ENCODE results near the gene CCDC88B.
A peak's percentile ranks its signal among the peaks of the same experiment; 100 is the strongest.

Gene CCDC88B

GRCh38 chr11:64358907-64359711, 19.1 kb downstream of the CCDC88B start, which contains the start of gene RPS6KA4:
RPS6KA4 (plus strand) TSS chr11:64359162; CDS start chr11:64359236, 74 bp downstream.
- H3K36me3 ChIP-seq (ENCODE audit: control insufficient read depth, insufficient read depth, low read length) = peaks cover 32% of the 10 kb centered on the region
- peak within 1 kb of the TSS; percentile 69 for H3K9ac ChIP-seq (ENCODE audit: low read depth, low read length)
- H3K9me3 ChIP-seq (ENCODE audit: control insufficient read depth, insufficient read depth, low read length) = no peaks in the 10 kb centered on the region
- H3K4me3 ChIP-seq (ENCODE audit: low read depth, low read length) = peak within 1 kb of the TSS; percentile 81
- H3K4me1 ChIP-seq (ENCODE audit: control insufficient read depth, insufficient read depth, low read length) = peaks cover 21% of the 10 kb centered on the region
- H3K27ac ChIP-seq (ENCODE audit: low read depth, low read length) = peak within 1 kb of the TSS; percentile 57
- H3K27me3 ChIP-seq (ENCODE audit: control insufficient read depth, insufficient read depth, low read length) = no peaks in the 10 kb centered on the region

- Histone ChIP-seq H3K9ac (ENCODE audit: low read depth, low read length) (no peak overlapping the region), H3K27ac (ENCODE audit: low read depth, low read length) (no peak overlapping the region), H3K27me3 (ENCODE audit: control insufficient read depth, insufficient read depth, low read length) (no peaks in the 10 kb centered on the region), H3K36me3 (ENCODE audit: control insufficient read depth, insufficient read depth, low read length) (peaks cover 35% of the 10 kb centered on the region), H3K4me3 (ENCODE audit: low read depth, low read length) (peak overlapping the region; percentile 81), H3K4me1 (ENCODE audit: control insufficient read depth, insufficient read depth, low read length) (peaks cover 21% of the 10 kb centered on the region), H3K9me3 (ENCODE audit: control insufficient read depth, insufficient read depth, low read length) (no peaks in the 10 kb centered on the region)
These were observed 19.9 kb downstream of the CCDC88B start for GRCh38 chr11:64359712-64360445.

GRCh38 chr11:64360448-64360921, 20.5 kb downstream of the CCDC88B start:
- no peak overlapping the region for H3K9ac ChIP-seq (ENCODE audit: low read depth, low read length)
- no peaks in the 10 kb centered on the region for H3K27me3 ChIP-seq (ENCODE audit: control insufficient read depth, insufficient read depth, low read length)
- H3K27ac ChIP-seq (ENCODE audit: low read depth, low read length) = no peak overlapping the region
- H3K9me3 ChIP-seq (ENCODE audit: control insufficient read depth, insufficient read depth, low read length) = no peaks in the 10 kb centered on the region
- peaks cover 18% of the 10 kb centered on the region for H3K4me1 ChIP-seq (ENCODE audit: control insufficient read depth, insufficient read depth, low read length)
- peaks cover 41% of the 10 kb centered on the region for H3K36me3 ChIP-seq (ENCODE audit: control insufficient read depth, insufficient read depth, low read length)
- no peak overlapping the region for H3K4me3 ChIP-seq (ENCODE audit: low read depth, low read length)

GRCh38 chr11:64361659-64362058, 21.7 kb downstream of the CCDC88B start:
- Histone ChIP-seq H3K27ac (ENCODE audit: low read depth, low read length) (no peak overlapping the region), H3K27me3 (ENCODE audit: control insufficient read depth, insufficient read depth, low read length) (no peaks in the 10 kb centered on the region), H3K36me3 (ENCODE audit: control insufficient read depth, insufficient read depth, low read length) (peaks cover 45% of the 10 kb centered on the region), H3K4me3 (ENCODE audit: low read depth, low read length) (no peak overlapping the region), H3K9ac (ENCODE audit: low read depth, low read length) (no peak overlapping the region), H3K9me3 (ENCODE audit: control insufficient read depth, insufficient read depth, low read length) (no peaks in the 10 kb centered on the region), H3K4me1 (ENCODE audit: control insufficient read depth, insufficient read depth, low read length) (peaks cover 16% of the 10 kb centered on the region)

- Histone ChIP-seq H3K9ac (ENCODE audit: low read depth, low read length) (no peak overlapping the region), H3K36me3 (ENCODE audit: control insufficient read depth, insufficient read depth, low read length) (peaks cover 50% of the 10 kb centered on the region), H3K4me1 (ENCODE audit: control insufficient read depth, insufficient read depth, low read length) (peaks cover 12% of the 10 kb centered on the region), H3K27ac (ENCODE audit: low read depth, low read length) (no peak overlapping the region), H3K27me3 (ENCODE audit: control insufficient read depth, insufficient read depth, low read length) (no peaks in the 10 kb centered on the region), H3K4me3 (ENCODE audit: low read depth, low read length) (no peak overlapping the region), H3K9me3 (ENCODE audit: control insufficient read depth, insufficient read depth, low read length) (no peaks in the 10 kb centered on the region)
These were observed 22.3 kb downstream of the CCDC88B start for GRCh38 chr11:64362339-64362738.

- Histone ChIP-seq H3K27ac (ENCODE audit: low read depth, low read length) (no peak overlapping the region), H3K9me3 (ENCODE audit: control insufficient read depth, insufficient read depth, low read length) (no peaks in the 10 kb centered on the region), H3K36me3 (ENCODE audit: control insufficient read depth, insufficient read depth, low read length) (peaks cover 55% of the 10 kb centered on the region), H3K27me3 (ENCODE audit: control insufficient read depth, insufficient read depth, low read length) (no peaks in the 10 kb centered on the region), H3K4me1 (ENCODE audit: control insufficient read depth, insufficient read depth, low read length) (peaks cover 4% of the 10 kb centered on the region; the same call in 1 of the 2 replicates), H3K4me3 (ENCODE audit: low read depth, low read length) (no peak overlapping the region), H3K9ac (ENCODE audit: low read depth, low read length) (no peak overlapping the region)
These were observed 24.4 kb downstream of the CCDC88B start for GRCh38 chr11:64364435-64364834.

GRCh38 chr11:64364911-64365310, 24.9 kb downstream of the CCDC88B start:
- H3K9ac ChIP-seq (ENCODE audit: low read depth, low read length) = no peak overlapping the region
- no peak overlapping the region for H3K27ac ChIP-seq (ENCODE audit: low read depth, low read length)
- H3K27me3 ChIP-seq (ENCODE audit: control insufficient read depth, insufficient read depth, low read length) = no peaks in the 10 kb centered on the region
- H3K4me1 ChIP-seq (ENCODE audit: control insufficient read depth, insufficient read depth, low read length) = peaks cover under 1% of the 10 kb centered on the region; the same call in 1 of the 2 replicates
- no peaks in the 10 kb centered on the region for H3K9me3 ChIP-seq (ENCODE audit: control insufficient read depth, insufficient read depth, low read length)
- H3K36me3 ChIP-seq (ENCODE audit: control insufficient read depth, insufficient read depth, low read length) = peaks cover 55% of the 10 kb centered on the region
- H3K4me3 ChIP-seq (ENCODE audit: low read depth, low read length) = no peak overlapping the region

GRCh38 chr11:64366751-64367150, 26.7 kb downstream of the CCDC88B start:
- no peaks in the 10 kb centered on the region for H3K9me3 ChIP-seq (ENCODE audit: control insufficient read depth, insufficient read depth, low read length)
- H3K9ac ChIP-seq (ENCODE audit: low read depth, low read length) = no peak overlapping the region
- H3K36me3 ChIP-seq (ENCODE audit: control insufficient read depth, insufficient read depth, low read length) = peaks cover 43% of the 10 kb centered on the region
- H3K27me3 ChIP-seq (ENCODE audit: control insufficient read depth, insufficient read depth, low read length) = no peaks in the 10 kb centered on the region
- no peaks in the 10 kb centered on the region for H3K4me1 ChIP-seq (ENCODE audit: control insufficient read depth, insufficient read depth, low read length)
- H3K4me3 ChIP-seq (ENCODE audit: low read depth, low read length) = no peak overlapping the region
- H3K27ac ChIP-seq (ENCODE audit: low read depth, low read length) = no peak overlapping the region

- no peaks in the 10 kb centered on the region for H3K4me1 ChIP-seq (ENCODE audit: control insufficient read depth, insufficient read depth, low read length)
- H3K9me3 ChIP-seq (ENCODE audit: control insufficient read depth, insufficient read depth, low read length) = no peaks in the 10 kb centered on the region
- H3K36me3 ChIP-seq (ENCODE audit: control insufficient read depth, insufficient read depth, low read length) = peaks cover 32% of the 10 kb centered on the region
- no peak overlapping the region for H3K4me3 ChIP-seq (ENCODE audit: low read depth, low read length)
- no peak overlapping the region for H3K9ac ChIP-seq (ENCODE audit: low read depth, low read length)
- H3K27me3 ChIP-seq (ENCODE audit: control insufficient read depth, insufficient read depth, low read length) = no peaks in the 10 kb centered on the region
- no peak overlapping the region for H3K27ac ChIP-seq (ENCODE audit: low read depth, low read length)
These were observed 28.1 kb downstream of the CCDC88B start for GRCh38 chr11:64367931-64368672.

- Histone ChIP-seq H3K9me3 (ENCODE audit: control insufficient read depth, insufficient read depth, low read length) (no peaks in the 10 kb centered on the region), H3K9ac (ENCODE audit: low read depth, low read length) (no peak overlapping the region), H3K4me1 (ENCODE audit: control insufficient read depth, insufficient read depth, low read length) (0 out of 2 replicates have a peak, but pooled peaks cover 1% of the 10 kb centered on the region), H3K27ac (ENCODE audit: low read depth, low read length) (no peak overlapping the region), H3K4me3 (ENCODE audit: low read depth, low read length) (no peak overlapping the region), H3K36me3 (ENCODE audit: control insufficient read depth, insufficient read depth, low read length) (peaks cover 27% of the 10 kb centered on the region), H3K27me3 (ENCODE audit: control insufficient read depth, insufficient read depth, low read length) (no peaks in the 10 kb centered on the region)
These were observed 28.7 kb downstream of the CCDC88B start for GRCh38 chr11:64368673-64369074.

Data from HUES48 (cell line).